Calu3 (cell line): ENCODE results near the gene ARMS2. TPM values are rescaled to one million over a fixed set of nuclear protein-coding genes. Genes with fewer than 3 reads are reported as not detected.

Experiments
- Bru-seq: library from RNA; stranded (reverse); fragments of 400-500 nt; gene quantifications from one replicate; lab custom pipeline; 2021; lab: Mats Ljungman, UMichigan
- BruChase-seq, 2 experiments: library from RNA; stranded (reverse); fragments of 400-500 nt; gene quantifications; one replicate each; lab custom pipeline; 2021; lab: Mats Ljungman, UMichigan
- BruUV-seq: library from RNA; stranded (reverse); fragments of 400-500 nt; replicated peaks from 2 replicates; lab custom pipeline; 2021; lab: Mats Ljungman, UMichigan
- CTCF ChIA-PET: fragments of 300-600 bp; sonication (Branson Sonifier 250); formaldehyde crosslinking; loops from one replicate; lab custom pipeline; 2022; ENCODE audit warnings: antibody characterized with exemption; lab: Charles Lee
- DNase-seq: peaks from one replicate; pipeline ENCODE4 v3.0.0; 2022
- H3K27ac Mint-ChIP-seq: one replicate; pipeline ENCODE4 v1.8.0; 2022; ENCODE audit warnings: mixed read lengths; ENCODE audit not compliant: unreplicated experiment
- H3K27me3 Mint-ChIP-seq: one replicate; pipeline ENCODE4 v1.8.0; 2022; ENCODE audit warnings: mixed read lengths; ENCODE audit not compliant: unreplicated experiment
- H3K36me3 Mint-ChIP-seq: one replicate; pipeline ENCODE4 v1.8.0; 2022; ENCODE audit warnings: mild to moderate bottlenecking, moderate library complexity, mixed read lengths; ENCODE audit not compliant: insufficient read depth, unreplicated experiment
- H3K4me1 Mint-ChIP-seq: one replicate; pipeline ENCODE4 v1.8.0; 2022; ENCODE audit warnings: mild to moderate bottlenecking, low read depth, mixed read lengths; ENCODE audit not compliant: unreplicated experiment
- H3K4me3 Mint-ChIP-seq: one replicate; pipeline ENCODE4 v1.8.0; 2022; ENCODE audit warnings: mild to moderate bottlenecking, low read depth, moderate library complexity, mixed read lengths; ENCODE audit not compliant: unreplicated experiment
- H3K9me3 Mint-ChIP-seq: one replicate; pipeline ENCODE4 v1.8.0; 2022; ENCODE audit warnings: low read depth, mixed read lengths; ENCODE audit not compliant: unreplicated experiment
- intact Hi-C: fragments of 100-400 bp; cut with micrococcal nuclease; formaldehyde crosslinking; loops from one replicate; pipeline ENCODE4 v1.10.0; 2022; ENCODE audit not compliant: unreplicated experiment
- long read RNA-seq: library from polyadenylated mRNA; stranded (forward); transcript quantifications from one replicate; pipeline ENCODE4 v2.0.0, GENCODE V29; 2022
- total RNA-seq: library from RNA; stranded (reverse); gene quantifications from 2 replicates; pipeline ENCODE4 v1.2.3, GENCODE V29; 2022
- TF ChIP-seq, protein P1 (sequence below): fragments of 200-600 bp; IDR thresholded peaks from one replicate; pipeline ENCODE4 v1.8.0; 2022; ENCODE audit warnings: antibody characterized with exemption; ENCODE audit not compliant: unreplicated experiment

The ARMS2 gene
- total RNA-seq, result not detected in 2 replicates
- Bru-seq, nascent RNA, result percentile 14 among the genes with signal in this experiment
- BruChase-seq, experiment 1, labeled RNA remaining after a 6-hour chase, result percentile 14 among the genes with signal in this experiment
- percentile 26 among the genes with signal in this experiment for BruChase-seq, experiment 2, labeled RNA remaining after a 2-hour chase
- long read RNA-seq, result 0 reads

DNA sequence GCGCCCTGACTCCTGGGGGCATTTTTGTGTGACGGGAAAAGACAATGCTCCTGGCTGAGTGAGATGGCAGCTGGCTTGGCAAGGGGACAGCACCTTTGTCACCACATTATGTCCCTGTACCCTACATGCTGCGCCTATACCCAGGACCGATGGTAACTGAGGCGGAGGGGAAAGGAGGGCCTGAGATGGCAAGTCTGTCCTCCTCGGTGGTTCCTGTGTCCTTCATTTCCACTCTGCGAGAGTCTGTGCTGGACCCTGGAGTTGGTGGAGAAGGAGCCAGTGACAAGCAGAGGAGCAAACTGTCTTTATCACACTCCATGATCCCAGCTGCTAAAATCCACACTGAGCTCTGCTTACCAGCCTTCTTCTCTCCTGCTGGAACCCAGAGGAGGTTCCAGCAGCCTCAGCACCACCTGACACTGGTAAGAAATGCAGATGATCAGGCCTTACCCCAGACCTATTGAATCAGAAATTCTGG lies at the start of gene ARMS2:
ARMS2 (plus strand) TSS at position 51 of the 478 bp plus-strand sequence; CDS start at position 126, 75 bp downstream.
- Mint-ChIP-seq H3K27me3 (peaks cover 31% of the 10 kb centered on the region), H3K36me3 (no peaks in the 10 kb centered on the region), H3K9me3 (no peaks in the 10 kb centered on the region), H3K4me3 (no peak within 1 kb of the TSS), H3K27ac (no peak within 1 kb of the TSS), H3K4me1 (no peaks in the 10 kb centered on the region)
- TF ChIP-seq, protein P1, sequence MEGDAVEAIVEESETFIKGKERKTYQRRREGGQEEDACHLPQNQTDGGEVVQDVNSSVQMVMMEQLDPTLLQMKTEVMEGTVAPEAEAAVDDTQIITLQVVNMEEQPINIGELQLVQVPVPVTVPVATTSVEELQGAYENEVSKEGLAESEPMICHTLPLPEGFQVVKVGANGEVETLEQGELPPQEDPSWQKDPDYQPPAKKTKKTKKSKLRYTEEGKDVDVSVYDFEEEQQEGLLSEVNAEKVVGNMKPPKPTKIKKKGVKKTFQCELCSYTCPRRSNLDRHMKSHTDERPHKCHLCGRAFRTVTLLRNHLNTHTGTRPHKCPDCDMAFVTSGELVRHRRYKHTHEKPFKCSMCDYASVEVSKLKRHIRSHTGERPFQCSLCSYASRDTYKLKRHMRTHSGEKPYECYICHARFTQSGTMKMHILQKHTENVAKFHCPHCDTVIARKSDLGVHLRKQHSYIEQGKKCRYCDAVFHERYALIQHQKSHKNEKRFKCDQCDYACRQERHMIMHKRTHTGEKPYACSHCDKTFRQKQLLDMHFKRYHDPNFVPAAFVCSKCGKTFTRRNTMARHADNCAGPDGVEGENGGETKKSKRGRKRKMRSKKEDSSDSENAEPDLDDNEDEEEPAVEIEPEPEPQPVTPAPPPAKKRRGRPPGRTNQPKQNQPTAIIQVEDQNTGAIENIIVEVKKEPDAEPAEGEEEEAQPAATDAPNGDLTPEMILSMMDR, result no peak
- no TSS peak for BruUV-seq
- no peak for DNase-seq
- CTCF ChIA-PET, result interaction anchor here (0.6 kb wide), 1 partner anchor 145 kb away, joined by 3 read pairs; no protein-coding TSS in a partner anchor
- intact Hi-C loops, result no loop called here

GRCh38 chr10:122407375-122408125 lies 46.9 kb upstream of the ARMS2 start:
- Mint-ChIP-seq H3K27me3 (no peaks in the 10 kb centered on the region), H3K4me1 (no peaks in the 10 kb centered on the region), H3K9me3 (no peaks in the 10 kb centered on the region), H3K36me3 (no peaks in the 10 kb centered on the region), H3K27ac (no peak overlapping the region), H3K4me3 (no peak overlapping the region)
- TF ChIP-seq, protein P1, result no peak
- BruUV-seq, result no TSS peak
- DNase-seq, result no peak
- intact Hi-C loops, result no loop called here
- CTCF ChIA-PET, result interaction anchor here (1.2 kb wide), 1 partner anchor 109 kb away, joined by 4 read pairs; no protein-coding TSS in a partner anchor

GRCh38 chr10:122413327-122413726 lies 41.1 kb upstream of the ARMS2 start:
- no peak for DNase-seq
- no peaks in the 10 kb centered on the region for H3K27me3 Mint-ChIP-seq
- TF ChIP-seq, protein P1, result no peak
- no peak overlapping the region for H3K27ac Mint-ChIP-seq
- H3K9me3 Mint-ChIP-seq, result no peaks in the 10 kb centered on the region
- no peaks in the 10 kb centered on the region for H3K4me1 Mint-ChIP-seq
- H3K36me3 Mint-ChIP-seq, result peaks cover 8% of the 10 kb centered on the region
- no peak overlapping the region for H3K4me3 Mint-ChIP-seq
- BruUV-seq, result no TSS peak
- intact Hi-C loops, result no loop called here
- CTCF ChIA-PET, result interaction anchor here (1.2 kb wide), 1 partner anchor 115 kb away, joined by 3 read pairs; no protein-coding TSS in a partner anchor

- intact Hi-C loops, result no loop called here
- Mint-ChIP-seq H3K36me3 (peaks cover 8% of the 10 kb centered on the region), H3K4me1 (no peaks in the 10 kb centered on the region), H3K4me3 (no peak overlapping the region), H3K9me3 (no peaks in the 10 kb centered on the region), H3K27me3 (no peaks in the 10 kb centered on the region), H3K27ac (no peak overlapping the region)
- no TSS peak for BruUV-seq
- TF ChIP-seq, protein P1, result no peak
- no peak for DNase-seq
- CTCF ChIA-PET, result no interaction called here
Measured at GRCh38 chr10:122417667-122418066, 36.8 kb upstream of the ARMS2 start.
